ENCODE results near the gene TBKBP1.
"Not testable (repeated sequence)": the region's sequence is repeated elsewhere in the genome, so short reads cannot be mapped to it uniquely, and the experiment has no call there.

TBKBP1 gene

GRCh38 chr17:47682727-47683126 is 11.2 kb upstream of the TBKBP1 start:
- not testable (repeated sequence) for DNase-seq

DNA sequence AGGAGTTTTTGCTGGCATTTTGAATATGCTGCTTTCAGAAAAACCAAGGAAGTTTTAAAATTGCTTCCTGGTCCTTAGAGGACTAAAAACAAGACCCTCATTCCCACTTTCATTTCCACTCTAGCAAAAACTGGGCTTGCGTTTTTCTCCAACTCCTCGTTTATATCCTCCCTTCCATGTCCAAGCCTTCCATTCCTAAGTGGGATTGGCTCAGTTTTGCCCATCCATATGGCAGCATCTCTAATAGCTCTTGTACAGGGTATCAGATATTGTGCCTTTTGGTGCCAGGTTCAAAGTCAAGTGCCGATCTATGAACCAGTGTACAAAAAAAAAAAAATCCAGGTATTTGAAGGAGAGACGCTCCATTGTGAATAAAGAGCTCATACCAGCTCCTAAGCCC is 9.9 kb upstream of the TBKBP1 start:
- DNase-seq = no peak

GRCh38 chr17:47684535-47685193 is 9.3 kb upstream of the TBKBP1 start:
- DNase-seq = no peak

DNA sequence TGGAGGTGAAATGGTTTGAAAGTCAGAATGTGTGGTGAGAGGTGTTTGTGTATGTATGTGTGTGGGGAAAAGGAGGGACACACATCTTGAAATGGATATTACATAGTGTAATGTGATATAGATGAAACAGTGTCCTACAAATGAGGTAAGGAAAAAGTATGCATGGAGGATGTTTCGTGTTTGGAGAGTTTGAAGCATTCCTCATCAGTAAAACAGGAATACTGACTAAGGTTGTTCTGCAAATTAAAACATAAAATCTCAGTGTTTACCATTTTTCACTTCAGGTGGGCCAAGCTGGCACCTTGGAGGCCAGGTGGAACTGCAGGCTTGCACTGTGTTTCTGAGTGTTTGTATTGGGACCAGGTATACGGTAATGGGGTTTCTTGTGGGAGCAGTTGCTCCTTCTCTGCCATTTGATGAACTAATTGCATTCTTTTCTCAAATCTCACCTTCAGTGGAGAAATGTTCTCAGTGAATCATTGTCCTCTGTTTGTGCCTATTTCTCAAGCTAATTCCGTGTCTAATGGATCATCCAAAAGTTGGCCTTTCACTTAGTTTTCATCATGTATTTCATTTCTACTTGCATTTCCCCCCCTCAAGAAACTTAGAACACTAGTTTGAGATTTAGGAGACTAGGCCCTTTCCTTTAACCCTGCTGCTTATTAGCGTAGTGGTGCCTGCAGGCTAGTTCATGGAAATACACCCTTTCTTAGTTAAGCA is 8.2 kb upstream of the TBKBP1 start:
- DNase-seq = no peak

DNA sequence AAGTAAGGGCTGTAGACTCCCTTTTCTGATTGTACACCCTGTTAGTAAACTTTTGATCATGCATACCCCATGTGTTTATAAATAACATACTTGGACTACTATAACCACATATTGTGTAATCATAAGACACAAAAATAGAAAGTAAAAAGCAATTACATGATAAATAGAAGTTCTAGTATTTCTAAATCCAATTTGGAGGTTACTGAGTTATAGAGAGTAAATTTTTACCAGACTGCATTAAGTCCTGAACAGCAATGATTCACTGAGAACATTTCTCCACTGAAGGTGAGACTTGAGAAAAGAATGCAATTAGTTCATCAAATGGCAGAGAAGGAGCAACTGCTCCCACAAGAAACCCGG is 7.7 kb upstream of the TBKBP1 start:
- DNase-seq = no peak

DNA sequence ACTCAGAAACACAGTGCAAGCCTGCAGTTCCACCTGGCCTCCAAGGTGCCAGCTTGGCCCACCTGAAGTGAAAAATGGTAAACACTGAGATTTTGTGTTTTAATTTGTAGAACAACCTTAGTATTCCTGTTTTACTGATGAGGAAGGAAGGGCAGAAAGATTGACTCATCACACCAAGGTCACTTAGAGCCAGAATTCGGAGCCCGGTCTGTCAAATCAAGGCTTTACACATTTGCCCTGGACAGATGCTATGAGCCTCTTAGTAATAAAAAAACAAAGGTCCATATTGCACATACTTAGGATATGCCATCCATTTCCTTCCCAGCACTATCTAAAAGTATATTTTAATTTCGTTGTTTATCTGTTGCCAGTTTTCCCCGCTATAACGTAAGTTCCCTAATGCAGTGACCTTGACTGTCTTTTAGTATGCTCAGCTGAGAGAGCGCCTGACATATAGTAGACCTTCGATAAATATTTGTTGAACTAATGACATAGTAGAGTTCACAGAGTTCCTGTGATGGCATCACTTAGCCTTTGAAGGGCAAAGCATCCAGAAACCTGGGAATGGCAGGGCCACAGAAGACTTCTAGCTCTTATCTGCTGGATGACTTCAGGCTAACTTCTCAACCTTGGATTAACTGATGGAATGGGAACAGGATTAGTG is 7.2 kb upstream of the TBKBP1 start:
- DNase-seq = no peak

- DNase-seq = no peak
Measured at GRCh38 chr17:47687328-47687690, 6.7 kb upstream of the TBKBP1 start.

DNA sequence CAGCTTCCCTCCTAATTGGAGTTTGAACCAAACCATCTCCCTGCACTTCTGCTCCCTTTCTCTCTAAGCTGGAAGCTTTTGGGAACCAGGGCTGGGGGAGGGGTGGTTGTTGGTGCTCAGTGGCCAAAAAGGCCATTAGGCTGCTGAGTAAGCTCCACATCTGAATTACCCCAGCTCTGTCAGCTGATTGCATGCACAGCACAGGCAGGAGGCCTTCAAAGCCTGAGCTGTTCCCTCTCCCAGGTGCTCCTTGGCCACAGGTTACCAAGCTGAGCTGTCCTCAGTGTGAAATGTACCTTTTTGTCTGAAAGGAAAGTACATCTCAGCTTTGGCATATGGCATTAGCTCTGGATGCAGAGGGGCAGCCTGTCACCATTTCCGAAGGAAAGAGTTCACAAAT is 6.2 kb upstream of the TBKBP1 start:
- peak; percentile 51 for DNase-seq

DNA sequence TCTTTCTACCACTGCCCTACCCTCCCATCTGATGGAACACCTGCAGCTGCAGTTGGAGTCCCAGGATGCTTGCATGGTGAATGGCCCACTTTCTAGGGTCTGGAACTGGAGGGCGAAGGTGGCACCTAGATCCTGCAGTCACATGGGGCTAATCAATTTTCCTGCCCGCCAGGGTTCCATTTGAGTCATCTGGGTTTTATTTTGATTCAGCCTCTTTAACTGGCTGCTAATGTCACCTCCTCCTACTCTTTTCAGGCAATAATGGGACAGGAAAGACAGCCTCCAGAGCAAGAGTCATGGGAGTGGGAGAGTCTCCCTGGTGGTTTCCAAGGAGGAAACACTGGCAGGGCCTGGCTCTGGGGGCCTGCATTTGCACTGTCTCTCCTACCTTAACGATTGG is 3.8 kb upstream of the TBKBP1 start:
- DNase-seq = no peak

- DNase-seq = no peak
Measured at GRCh38 chr17:47692137-47692894, 1.6 kb upstream of the TBKBP1 start.

DNA sequence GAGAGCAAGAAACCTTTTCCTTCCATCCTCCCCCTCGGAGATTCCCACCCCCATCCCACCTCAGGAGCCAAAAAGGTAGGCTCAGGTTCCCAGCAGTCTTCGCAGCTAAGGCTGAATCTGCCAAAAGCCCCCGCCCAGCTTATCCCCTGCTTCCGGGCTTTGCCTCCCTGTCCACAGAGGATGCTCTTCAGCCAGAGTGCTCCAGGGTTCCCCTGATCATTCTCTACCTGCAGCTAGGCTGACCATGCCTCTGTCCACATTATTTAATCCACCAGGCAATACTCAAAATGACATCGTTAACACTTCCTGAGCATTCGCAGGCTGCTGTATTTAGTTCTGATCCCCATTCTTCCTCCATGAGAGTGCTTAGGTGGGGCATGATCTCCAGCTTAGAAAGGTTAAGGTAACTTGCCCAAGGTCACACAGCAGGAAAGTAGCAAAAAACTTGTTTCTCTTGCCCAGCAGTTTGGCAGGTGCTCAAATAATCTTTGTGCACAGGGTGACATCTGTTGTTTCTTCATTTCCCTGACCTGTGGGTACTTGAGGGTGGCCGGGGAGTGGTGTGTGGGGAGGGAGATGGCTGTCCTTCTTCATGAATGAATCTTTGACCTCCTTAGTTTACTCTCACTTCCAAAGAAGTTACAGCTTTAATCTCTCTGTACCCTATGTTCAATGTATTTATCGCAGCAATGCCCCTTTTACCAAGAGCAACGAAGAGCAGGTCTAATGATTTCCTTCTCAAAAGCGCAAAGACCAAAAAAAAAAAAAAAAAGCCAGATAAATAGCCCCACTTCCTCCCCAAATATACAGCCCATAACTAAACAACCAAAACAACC is 848 bp upstream of the TBKBP1 start:
- DNase-seq = peak; percentile 37

GRCh38 chr17:47694581-47695428 is 844 bp downstream of the TBKBP1 start:
- peak; percentile 73 for DNase-seq

DNA sequence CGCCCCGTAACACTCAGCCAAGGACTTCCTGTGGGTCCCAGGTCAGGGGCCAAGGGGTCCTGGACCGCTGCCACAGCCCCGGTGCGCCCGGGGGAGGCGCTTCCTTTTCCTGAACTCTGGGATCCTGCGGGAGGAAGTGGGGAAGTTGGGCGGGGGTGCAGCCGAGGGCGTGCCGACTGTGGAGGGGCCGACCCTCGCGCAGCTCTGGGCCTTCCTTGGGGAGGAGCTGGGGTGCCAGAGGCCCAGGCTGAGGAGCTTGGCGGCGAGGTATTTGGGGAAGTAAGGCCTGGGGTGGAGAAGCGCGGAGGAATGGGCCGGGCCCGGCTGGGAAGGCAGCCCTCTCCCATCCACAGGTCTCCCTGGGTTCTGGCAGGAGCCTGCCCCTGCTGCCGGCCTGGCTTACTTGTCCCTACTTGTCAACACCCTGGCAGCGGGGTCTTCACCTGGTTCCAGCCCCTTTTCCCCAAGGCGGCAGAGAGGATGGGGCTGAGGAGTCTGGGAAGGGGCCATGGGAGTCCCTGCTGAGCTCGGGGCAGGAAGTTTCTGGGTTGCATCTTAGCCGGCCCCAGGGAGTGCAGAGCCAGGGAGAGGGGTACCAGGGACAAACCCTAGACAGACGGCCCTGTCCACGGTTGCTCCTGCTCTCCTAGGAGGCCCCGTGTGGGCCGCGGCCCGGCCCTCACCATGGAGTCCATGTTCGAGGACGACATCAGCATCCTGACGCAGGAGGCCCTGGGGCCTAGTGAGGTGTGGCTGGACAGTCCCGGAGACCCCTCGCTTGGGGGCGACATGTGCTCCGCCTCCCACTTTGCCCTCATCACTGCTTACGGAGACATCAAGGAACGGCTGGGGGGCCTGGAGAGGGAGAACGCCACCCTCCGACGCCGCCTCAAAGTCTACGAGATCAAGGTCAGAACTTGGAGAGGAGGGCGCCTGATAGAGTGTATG is 1.7 kb downstream of the TBKBP1 start:
- peak; percentile 28 for DNase-seq

DNA sequence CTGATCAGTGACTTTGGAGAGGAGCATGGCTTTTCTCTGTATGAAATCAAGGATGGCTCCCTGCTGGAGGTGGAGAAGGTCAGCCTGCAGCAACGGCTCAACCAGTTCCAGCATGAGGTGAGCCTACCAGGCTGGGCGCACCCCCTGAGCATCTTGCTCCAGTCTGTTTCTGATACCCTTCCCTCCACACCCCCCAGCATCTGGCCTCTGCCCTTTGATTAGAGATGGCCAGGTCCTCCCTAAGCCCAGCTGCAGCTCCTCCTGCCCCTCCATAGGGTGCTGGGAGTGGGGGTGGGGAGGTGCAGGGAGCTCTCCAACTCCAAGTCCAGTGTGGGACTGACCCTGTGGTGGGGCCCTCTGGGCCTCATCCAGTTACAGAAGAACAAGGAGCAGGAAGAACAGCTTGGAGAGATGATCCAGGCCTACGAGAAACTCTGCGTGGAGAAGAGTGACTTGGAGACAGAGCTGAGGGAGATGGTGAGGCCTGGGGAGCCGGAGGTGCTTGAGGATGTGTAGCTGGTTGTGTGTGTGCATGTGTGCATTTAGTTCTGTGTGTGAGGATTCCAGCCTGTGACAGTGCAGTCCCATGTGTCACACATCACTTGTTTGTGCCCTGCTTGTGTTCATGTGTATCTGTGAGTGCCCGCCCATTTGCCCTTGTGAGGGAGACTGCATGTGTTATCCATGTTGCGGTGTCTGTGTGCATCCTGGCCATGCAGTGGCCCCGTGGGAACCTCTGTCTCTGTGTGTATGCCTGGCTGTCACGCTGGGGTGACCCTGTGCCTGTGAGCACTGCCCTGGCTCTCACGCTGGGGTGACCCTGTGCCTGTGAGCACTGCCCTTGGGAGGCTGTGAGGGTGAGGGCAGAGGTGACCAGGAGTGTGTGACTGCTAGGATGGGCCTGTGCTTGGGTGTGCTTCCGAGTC is 3.0 kb downstream of the TBKBP1 start:
- DNase-seq = peak; percentile 49

- DNase-seq = peak; percentile 28
Measured at GRCh38 chr17:47697906-47698711, 4.1 kb downstream of the TBKBP1 start.

DNA sequence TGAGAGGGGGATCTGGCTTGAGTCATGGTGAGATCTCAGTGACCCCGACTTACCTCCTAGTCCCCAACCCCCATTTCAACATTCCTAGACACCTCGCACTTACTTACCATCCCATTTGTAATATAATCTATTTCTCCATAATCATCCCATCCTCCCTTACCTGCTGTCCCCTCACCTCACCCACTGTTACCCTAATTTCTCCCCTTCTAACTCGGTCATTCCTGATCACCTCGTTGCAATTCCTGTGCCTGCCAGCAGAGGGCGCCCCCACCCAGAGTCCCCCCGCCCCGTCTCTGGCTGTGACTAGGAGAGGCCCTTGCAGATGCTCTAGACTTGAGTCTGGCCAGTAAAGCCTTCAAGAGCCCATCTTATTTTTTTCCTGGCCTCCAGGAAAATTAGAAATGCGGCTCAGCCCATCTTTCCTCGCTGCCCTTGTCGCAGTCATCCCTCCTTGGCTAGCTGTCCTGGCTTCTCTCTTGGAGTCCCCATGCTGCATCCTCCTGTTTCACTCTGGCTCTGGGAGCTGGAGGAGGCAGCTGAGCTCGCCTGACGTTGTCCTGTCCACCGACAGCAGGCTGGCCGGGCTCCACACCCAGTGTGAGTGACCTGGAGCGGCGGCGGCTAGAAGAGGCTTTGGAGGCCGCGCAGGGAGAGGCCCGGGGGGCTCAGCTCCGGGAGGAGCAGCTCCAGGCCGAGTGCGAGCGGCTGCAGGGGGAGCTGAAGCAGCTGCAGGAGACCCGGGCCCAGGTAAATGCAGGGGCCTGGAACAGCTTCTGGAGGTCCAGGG is 5.0 kb downstream of the TBKBP1 start:
- DNase-seq = peak; percentile 100

GRCh38 chr17:47699536-47699840 is 5.5 kb downstream of the TBKBP1 start:
- DNase-seq = no peak
